Right lobe of liver (tissue), 4 donors: Measurements from ENCODE around the gene EIF2B4.

Experiments used
- POLR2A ChIP-seq: fragments of 450-650 bp; IDR thresholded peaks from one replicate; pipeline ENCODE4 v1.6.1; 2017; ENCODE audit warnings: antibody characterized with exemption, mild to moderate bottlenecking
- TF ChIP-seq, protein P1 (sequence below), 4 donors: fragments of 200-600 bp in 3 of 4; fragments of 450-650 bp in 1 of 4; IDR thresholded peaks; one replicate each; pipeline versions ENCODE4 v1.5.1 to v1.8.0; 2016 to 2022; ENCODE audit warnings: antibody characterized with exemption in 4 of 4, mild to moderate bottlenecking in 2 of 4
- donor health status: DM: no; HTN: no; CAD: no.
- donor health status: DM: no; HTN: no; CAD: no.
- donor health status: DM: no; HTN: yes; CAD: no.

DNA sequence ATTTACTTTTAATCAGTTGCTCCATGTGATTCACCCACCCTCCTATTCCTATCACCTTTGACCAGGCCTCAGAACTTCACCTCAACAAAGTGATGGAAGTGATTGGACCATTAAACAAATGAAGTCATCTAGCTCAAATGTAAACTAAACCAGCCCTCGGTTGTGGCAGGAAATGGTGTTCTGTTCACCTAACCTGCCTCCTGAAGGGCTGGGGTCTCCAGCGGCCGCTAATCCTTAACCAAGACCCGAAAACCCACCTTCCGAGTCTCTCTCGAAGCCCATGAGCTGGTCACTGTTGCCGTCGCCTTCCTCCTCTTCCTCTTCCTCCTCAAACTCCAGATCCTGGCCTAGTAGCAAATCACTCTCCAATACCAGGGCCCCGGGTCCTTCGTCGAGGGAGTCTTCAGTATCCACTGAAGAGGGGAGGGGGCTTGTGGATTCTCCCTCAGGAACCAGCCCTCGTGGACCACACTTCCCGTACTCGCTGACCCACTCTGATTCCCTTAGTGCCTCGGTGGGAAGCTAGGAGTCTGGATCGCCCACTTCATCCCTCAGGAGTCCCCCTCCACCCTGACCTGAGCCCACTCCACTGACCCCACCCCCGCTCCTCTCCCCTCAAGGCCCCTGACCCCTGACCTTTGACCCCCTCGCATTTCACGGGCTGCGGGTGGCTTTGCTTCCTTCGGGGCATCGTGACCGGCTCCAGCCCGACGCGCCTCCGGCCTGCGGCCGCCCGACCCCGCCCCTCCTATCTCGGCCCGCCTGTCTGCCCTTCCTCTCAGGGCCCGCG is 9.9 kb upstream of the EIF2B4 start:
- peak; percentile 77 for TF ChIP-seq POLR2A
- TF ChIP-seq, protein P1, sequence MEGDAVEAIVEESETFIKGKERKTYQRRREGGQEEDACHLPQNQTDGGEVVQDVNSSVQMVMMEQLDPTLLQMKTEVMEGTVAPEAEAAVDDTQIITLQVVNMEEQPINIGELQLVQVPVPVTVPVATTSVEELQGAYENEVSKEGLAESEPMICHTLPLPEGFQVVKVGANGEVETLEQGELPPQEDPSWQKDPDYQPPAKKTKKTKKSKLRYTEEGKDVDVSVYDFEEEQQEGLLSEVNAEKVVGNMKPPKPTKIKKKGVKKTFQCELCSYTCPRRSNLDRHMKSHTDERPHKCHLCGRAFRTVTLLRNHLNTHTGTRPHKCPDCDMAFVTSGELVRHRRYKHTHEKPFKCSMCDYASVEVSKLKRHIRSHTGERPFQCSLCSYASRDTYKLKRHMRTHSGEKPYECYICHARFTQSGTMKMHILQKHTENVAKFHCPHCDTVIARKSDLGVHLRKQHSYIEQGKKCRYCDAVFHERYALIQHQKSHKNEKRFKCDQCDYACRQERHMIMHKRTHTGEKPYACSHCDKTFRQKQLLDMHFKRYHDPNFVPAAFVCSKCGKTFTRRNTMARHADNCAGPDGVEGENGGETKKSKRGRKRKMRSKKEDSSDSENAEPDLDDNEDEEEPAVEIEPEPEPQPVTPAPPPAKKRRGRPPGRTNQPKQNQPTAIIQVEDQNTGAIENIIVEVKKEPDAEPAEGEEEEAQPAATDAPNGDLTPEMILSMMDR (IDR thresholded peaks at IDR 0.05) = no peak
